IPS-15b (cell line): ENCODE results near the gene LRRC4B.
A peak's percentile ranks its signal among the peaks of the same experiment; 100 is the strongest.
"Not testable (repeated sequence)": the region's sequence is repeated elsewhere in the genome, so short reads cannot be mapped to it uniquely, and the experiment has no call there.

ENCODE experiments used
- H3K27me3 ChIP-seq: one replicate; pipeline ENCODE4 v1.6.1; 2013; ENCODE audit warnings: low read length; ENCODE audit not compliant: control insufficient read depth, insufficient read depth
- H3K36me3 ChIP-seq: one replicate; pipeline ENCODE4 v1.6.1; 2013; ENCODE audit warnings: low read length; ENCODE audit not compliant: control insufficient read depth, insufficient read depth
- H3K4me1 ChIP-seq: one replicate; pipeline ENCODE4 v1.6.1; 2013; ENCODE audit warnings: mild to moderate bottlenecking, low read length; ENCODE audit not compliant: control insufficient read depth, insufficient read depth
- H3K4me3 ChIP-seq: one replicate; pipeline ENCODE4 v1.5.1; 2013; ENCODE audit warnings: low read depth, low read length
- H3K9ac ChIP-seq: one replicate; pipeline ENCODE4 v1.6.1; 2013; ENCODE audit warnings: low read depth, mild to moderate bottlenecking, low read length
- H3K9me3 ChIP-seq: one replicate; pipeline ENCODE4 v1.6.1; 2013; ENCODE audit warnings: mild to moderate bottlenecking, low read length; ENCODE audit not compliant: control insufficient read depth, insufficient read depth

LRRC4B gene

DNA sequence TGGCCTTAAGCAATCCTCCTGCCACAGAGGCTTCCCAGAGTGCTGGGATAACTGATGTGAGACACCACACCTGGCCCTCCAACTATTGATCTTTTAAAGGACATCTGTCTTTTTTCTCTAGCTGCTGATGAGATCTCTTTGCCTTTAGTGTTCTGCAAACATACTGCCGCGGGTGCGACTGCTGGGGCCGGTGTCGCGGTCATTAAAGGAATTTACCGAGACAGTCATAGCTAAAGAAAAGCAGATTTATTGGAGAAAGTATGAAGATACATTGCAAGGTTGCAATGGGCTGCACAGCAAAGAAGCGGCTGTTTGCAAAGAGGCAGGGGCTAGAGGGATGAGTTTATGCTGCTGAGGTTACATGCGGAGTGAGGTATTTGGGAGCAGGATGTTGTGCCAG is 31.2 kb upstream of the LRRC4B start:
- Histone ChIP-seq H3K9me3 (no peaks in the 10 kb centered on the region), H3K9ac (no peak overlapping the region), H3K36me3 (no peaks in the 10 kb centered on the region), H3K27me3 (peaks cover 22% of the 10 kb centered on the region), H3K4me3 (no peak overlapping the region), H3K4me1 (no peaks in the 10 kb centered on the region)

GRCh38 chr19:50590191-50590590 is 22.0 kb upstream of the LRRC4B start:
- Histone ChIP-seq H3K4me1 (no peaks in the 10 kb centered on the region), H3K27me3 (peaks cover 12% of the 10 kb centered on the region), H3K9ac (no peak overlapping the region), H3K9me3 (no peaks in the 10 kb centered on the region), H3K36me3 (no peaks in the 10 kb centered on the region), H3K4me3 (no peak overlapping the region)

- H3K9me3 ChIP-seq, H3K36me3 ChIP-seq, H3K27me3 ChIP-seq, H3K4me1 ChIP-seq, H3K4me3 ChIP-seq, H3K9ac ChIP-seq: not testable (repeated sequence)
These were observed 13.8 kb upstream of the LRRC4B start for GRCh38 chr19:50581795-50582660.

DNA sequence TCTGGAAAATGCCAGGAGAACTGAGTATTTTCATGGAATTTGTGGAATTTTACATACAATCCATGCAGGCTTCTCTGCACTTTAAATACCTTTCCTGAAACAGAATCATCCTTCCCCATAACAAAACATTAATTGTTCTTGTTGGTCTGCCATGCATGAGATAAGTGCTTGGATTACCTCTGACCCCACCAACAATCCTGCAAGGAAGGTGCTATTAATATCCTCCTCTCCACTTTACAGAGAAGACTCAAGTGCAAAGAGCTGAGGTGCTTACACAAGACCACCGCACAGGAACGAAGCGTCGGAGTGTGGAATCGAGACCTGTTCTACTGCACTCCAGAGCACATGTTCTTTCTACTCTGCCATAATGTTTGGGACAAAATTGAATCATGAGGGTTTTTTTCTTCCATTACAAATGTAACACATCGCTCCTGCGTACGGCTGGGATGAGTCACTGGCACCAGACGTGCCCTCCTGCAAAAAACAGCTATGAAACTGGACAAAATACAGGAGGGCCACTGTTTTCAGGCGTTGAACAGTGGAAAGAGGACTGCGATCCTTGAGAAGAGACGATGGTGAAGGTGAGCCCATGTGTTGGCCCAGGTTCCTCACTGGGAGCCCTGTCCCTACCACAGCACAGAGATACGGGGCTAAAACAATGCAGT is 12.9 kb upstream of the LRRC4B start:
- Histone ChIP-seq H3K27me3 (no peaks in the 10 kb centered on the region), H3K9ac (no peak overlapping the region), H3K9me3 (no peaks in the 10 kb centered on the region), H3K36me3 (no peaks in the 10 kb centered on the region), H3K4me1 (no peaks in the 10 kb centered on the region), H3K4me3 (no peak overlapping the region)

DNA sequence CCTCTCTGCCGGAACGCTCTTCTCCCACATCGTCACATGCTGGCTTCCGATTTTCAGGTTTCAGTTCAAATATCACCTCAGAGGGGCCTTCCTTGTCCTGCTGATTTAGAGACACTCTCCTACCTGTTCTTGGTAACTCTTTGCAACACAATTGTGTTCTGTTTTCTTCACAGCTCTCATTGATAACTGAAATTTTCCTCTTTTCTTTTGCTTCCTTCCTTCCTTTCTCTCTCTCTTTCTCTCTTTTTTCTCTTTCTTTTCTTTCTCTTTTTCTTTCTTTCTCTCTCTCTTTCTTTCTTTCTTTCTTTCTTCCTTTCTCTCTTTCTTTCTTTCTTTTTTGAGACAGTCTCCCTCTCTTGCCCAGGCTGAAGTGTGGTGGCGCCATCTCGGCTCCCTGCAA is 12.0 kb upstream of the LRRC4B start:
- H3K4me1 ChIP-seq, result no peaks in the 10 kb centered on the region
- H3K27me3 ChIP-seq, result peaks cover 2% of the 10 kb centered on the region
- H3K9ac ChIP-seq, result no peak overlapping the region
- no peak overlapping the region for H3K4me3 ChIP-seq
- H3K9me3 ChIP-seq, result no peaks in the 10 kb centered on the region
- H3K36me3 ChIP-seq, result no peaks in the 10 kb centered on the region

GRCh38 chr19:50576769-50577168 is 8.5 kb upstream of the LRRC4B start:
- not testable (repeated sequence) for H3K9me3 ChIP-seq, H3K9ac ChIP-seq, H3K27me3 ChIP-seq, H3K4me1 ChIP-seq, H3K4me3 ChIP-seq, H3K36me3 ChIP-seq

- Histone ChIP-seq H3K27me3 (peaks cover 26% of the 10 kb centered on the region), H3K36me3 (no peaks in the 10 kb centered on the region), H3K9me3 (no peaks in the 10 kb centered on the region), H3K4me3 (no peak overlapping the region), H3K9ac (no peak overlapping the region), H3K4me1 (peaks cover 2% of the 10 kb centered on the region)
These were observed 5.7 kb upstream of the LRRC4B start for GRCh38 chr19:50573741-50574461.

DNA sequence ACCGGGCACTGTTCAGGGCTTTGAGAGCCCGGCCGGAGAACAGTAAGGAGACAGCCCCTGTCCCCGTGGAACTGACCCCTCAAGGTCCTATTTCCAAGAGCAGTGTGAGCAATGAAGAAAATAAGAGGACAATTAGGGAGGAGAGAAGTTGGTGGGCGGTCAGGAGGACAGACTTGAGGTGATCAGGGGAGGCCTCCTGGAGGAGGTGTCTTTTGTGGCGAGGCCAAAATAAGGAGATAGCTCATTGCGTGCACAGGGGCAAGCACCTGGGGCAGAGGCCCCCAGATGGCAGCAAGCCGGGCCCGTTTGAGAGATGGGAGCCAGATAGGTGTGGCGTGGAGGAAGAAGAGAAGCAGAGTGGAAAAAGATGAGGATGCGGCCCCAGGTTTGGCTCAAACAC is 2.8 kb upstream of the LRRC4B start:
- Histone ChIP-seq H3K4me3 (no peak overlapping the region), H3K27me3 (peaks cover 34% of the 10 kb centered on the region), H3K9ac (no peak overlapping the region), H3K4me1 (peaks cover 4% of the 10 kb centered on the region), H3K36me3 (no peaks in the 10 kb centered on the region), H3K9me3 (no peaks in the 10 kb centered on the region)

DNA sequence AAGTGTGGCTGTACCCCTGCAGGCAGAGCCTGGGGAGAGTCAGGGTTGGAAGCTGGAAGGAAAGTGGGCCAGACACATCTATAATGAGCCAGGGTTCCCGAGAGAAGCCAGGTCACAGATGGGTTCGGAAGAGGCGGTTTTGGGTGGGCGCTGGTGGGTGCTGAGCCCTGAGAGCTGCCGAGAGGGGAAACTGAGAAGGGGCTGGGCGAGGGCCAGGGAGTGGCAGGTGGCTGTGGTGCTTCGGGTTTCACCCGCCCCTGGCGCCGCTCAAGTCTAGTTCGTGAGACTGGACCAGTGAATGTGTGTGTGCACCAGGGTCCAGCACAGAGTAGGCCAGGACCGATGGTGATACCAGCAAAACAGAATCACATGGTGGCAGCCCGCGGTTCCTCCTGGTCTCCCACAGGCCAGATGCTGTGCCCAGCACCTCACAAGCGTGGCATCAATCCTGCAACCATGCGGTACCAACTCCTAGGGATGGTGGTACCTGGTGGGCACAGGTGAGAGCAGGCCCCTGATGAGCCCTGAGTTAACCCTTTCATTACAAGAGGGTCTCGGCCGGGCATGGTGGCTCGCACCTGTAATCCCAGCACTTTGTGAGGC is 1.8 kb upstream of the LRRC4B start:
- no peaks in the 10 kb centered on the region for H3K36me3 ChIP-seq
- no peak overlapping the region for H3K9ac ChIP-seq
- peaks cover 7% of the 10 kb centered on the region for H3K4me1 ChIP-seq
- H3K9me3 ChIP-seq, result no peaks in the 10 kb centered on the region
- H3K4me3 ChIP-seq, result no peak overlapping the region
- peaks cover 40% of the 10 kb centered on the region for H3K27me3 ChIP-seq

- Histone ChIP-seq H3K27me3 (peaks cover 50% of the 10 kb centered on the region), H3K9me3 (no peaks in the 10 kb centered on the region), H3K4me1 (peaks cover 7% of the 10 kb centered on the region)
These were observed 778 bp upstream of the LRRC4B start for GRCh38 chr19:50568728-50569698.

More at GRCh38 chr19:50568728-50569698, 778 bp upstream of the LRRC4B start:
- no peaks in the 10 kb centered on the region for H3K36me3 ChIP-seq
- peak overlapping the region; percentile 32 for H3K4me3 ChIP-seq
- no peak overlapping the region for H3K9ac ChIP-seq
